ENCODE data around the gene ODF2.

ODF2 gene

DNA sequence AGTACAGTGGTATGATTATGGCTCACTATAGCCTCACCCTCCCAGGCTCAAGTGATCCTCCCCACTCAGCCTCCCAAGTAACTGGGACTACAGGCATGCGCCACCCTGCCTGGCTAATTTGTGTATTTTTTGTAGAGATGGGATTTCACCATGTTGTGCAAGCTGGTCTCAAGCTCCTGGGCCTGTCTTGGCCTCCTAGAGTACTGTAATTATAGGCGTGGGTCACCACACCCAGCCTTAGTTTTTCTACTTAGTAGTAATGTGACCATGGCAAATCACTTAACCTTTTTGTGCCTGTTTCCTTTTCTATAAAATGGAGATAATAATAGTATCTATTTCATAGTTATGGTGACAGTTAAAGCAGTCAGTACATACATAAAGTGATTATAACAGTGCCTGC is 70.9 kb downstream of the ODF2 start:
- DNase-seq (ENCODE audit: low read depth) = no peak
- TF ChIP-seq, protein P1, sequence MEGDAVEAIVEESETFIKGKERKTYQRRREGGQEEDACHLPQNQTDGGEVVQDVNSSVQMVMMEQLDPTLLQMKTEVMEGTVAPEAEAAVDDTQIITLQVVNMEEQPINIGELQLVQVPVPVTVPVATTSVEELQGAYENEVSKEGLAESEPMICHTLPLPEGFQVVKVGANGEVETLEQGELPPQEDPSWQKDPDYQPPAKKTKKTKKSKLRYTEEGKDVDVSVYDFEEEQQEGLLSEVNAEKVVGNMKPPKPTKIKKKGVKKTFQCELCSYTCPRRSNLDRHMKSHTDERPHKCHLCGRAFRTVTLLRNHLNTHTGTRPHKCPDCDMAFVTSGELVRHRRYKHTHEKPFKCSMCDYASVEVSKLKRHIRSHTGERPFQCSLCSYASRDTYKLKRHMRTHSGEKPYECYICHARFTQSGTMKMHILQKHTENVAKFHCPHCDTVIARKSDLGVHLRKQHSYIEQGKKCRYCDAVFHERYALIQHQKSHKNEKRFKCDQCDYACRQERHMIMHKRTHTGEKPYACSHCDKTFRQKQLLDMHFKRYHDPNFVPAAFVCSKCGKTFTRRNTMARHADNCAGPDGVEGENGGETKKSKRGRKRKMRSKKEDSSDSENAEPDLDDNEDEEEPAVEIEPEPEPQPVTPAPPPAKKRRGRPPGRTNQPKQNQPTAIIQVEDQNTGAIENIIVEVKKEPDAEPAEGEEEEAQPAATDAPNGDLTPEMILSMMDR (IDR thresholded peaks at IDR 0.05; ENCODE audit: low read length, missing control alignments) = no peak
- no peak overlapping the region for H3K4me3 ChIP-seq (replicated peaks; ENCODE audit: low read depth, low read length)

DNA sequence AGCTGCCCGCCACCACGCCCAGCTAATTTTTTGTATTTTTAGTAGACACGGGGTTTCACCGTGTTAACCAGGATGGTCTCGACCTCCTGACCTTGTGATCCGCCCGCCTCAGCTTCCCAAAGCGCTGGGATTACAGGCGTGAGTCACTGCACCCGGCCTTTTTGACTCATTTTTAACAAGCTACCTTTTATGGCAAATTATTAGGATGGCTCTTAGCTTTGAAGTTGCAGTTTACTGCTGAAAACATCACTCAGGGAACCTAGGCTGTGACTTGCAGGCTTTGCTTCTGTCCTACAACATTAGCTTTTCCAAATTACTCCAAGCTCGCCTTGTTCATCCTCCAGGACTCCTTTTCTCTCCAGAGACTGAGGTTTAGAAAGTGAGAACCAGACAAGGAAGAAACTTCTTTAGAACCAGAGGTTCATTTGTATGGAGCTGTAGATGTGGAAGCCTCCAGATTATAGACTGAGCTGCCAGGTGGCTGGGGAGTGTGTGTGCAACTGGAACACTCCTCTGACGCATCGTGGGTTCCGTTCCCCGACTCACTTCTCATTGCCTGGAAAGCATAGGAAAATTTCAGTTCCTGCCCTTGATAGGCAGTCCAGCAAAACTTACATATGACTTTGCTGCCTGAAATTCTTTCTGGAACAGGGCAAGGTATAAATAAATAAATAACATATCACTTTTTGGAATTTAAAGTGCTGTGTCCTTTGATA is 72.8 kb downstream of the ODF2 start:
- DNase-seq (ENCODE audit: low read depth) = peak; percentile 8
- TF ChIP-seq, protein P1 (IDR thresholded peaks at IDR 0.05; ENCODE audit: low read length, missing control alignments) = no peak
- no peak overlapping the region for H3K4me3 ChIP-seq (replicated peaks; ENCODE audit: low read depth, low read length)

DNA sequence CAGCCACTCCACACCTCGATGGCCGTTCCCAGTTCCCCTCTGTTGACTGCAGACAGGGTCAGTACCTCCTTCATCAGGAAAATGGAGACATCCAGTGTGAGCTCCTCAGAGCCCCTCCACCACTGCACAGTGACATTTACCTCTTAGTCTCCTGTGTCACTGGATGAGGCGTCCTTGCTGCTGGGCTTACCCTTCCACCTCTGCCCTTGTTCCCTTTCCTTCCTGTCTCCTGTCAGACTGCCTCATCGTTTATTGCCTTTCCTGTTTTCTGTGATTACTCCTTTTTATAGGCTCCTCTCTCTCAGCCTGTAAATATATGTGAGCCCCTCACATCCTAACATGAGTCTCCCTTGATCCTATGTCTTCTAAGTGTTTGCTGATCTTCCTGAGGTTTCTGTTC is 73.4 kb downstream of the ODF2 start:
- no peak for DNase-seq (ENCODE audit: low read depth)

DNA sequence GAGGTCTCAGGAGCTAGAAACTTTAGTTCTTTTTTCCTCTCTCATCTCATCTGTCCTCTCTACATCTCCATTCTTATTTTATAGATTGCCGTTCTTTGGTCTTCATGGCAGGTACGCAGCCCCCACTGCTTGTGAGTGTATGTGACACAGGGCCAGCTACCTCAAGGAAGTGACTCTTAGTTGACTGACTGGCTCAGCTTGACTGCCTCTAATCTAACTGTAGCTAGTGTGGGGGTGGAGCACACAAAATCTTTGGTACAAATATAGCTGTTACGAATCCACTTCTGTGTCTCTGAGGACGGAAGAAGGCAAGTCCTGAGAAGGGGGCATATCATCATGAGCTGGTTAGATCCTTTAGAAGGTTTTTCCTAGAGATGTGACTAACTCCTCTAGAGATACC is 76.8 kb downstream of the ODF2 start:
- no peak for DNase-seq (ENCODE audit: low read depth)
- no peak overlapping the region for H3K4me3 ChIP-seq (replicated peaks; ENCODE audit: low read depth, low read length)
- TF ChIP-seq, protein P1 (IDR thresholded peaks at IDR 0.05; ENCODE audit: low read length, missing control alignments) = no peak

More for the DNA sequence above, 73.4 kb downstream of the ODF2 start:
- no peak overlapping the region for H3K4me3 ChIP-seq (replicated peaks; ENCODE audit: low read depth, low read length)
- TF ChIP-seq, protein P1 (IDR thresholded peaks at IDR 0.05; ENCODE audit: low read length, missing control alignments) = no peak

DNA sequence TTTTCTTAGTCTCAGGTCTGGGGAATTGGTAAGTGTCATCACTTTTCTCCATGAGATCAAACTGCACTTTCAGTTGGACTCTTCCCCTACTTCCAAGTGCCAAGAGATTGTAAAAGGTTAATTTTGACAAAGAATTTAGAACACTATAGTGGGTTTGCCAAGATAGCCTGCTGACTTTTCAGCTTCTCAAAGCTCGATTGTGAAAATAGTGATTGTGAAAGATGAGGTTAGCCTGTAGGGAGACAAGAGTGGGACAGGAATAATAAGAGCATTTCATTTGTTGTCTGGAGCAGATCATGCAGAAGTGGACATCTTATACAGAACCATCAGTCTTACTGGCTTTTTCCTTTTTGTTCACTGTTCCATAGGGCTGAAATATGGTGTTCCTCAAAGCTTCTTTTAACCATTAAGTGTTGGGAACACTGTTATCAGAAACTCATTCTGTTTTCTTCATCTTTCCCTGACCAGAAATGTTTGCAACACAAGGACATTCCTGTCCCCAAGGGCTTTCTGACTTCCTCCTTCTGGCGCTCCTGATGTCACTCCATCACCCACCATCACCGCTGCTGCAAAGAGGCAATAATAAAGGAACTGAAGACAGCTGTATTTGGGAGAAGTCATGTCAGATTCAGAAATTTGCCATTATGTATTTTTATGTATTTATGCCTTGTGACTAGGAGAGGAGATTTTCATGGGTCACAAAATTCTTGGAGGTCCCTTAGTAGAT is 85.0 kb downstream of the ODF2 start:
- peak; percentile 36 for DNase-seq (ENCODE audit: low read depth)
- TF ChIP-seq, protein P1 (IDR thresholded peaks at IDR 0.05; ENCODE audit: low read length, missing control alignments) = no peak
- H3K4me3 ChIP-seq (replicated peaks; ENCODE audit: low read depth, low read length) = no peak overlapping the region

DNA sequence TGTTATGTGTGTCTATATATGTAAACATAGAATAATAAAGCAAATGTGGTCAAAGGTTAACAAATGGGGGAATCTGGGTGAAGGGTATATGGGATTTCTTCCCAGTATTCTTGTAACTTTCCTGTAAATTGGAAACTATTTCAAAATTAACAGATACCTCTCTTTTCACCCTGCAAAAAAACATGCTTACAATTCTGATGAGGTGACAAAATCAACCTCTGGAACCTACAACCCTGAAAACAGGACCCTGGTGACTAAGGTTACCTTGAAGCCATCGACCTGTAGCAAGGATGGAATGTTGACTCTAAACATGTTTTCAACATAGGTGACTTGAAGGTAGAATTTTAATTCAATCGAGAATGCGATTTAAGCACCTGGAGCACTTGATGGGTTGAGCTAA is 90.7 kb downstream of the ODF2 start:
- TF ChIP-seq, protein P1 (IDR thresholded peaks at IDR 0.05; ENCODE audit: low read length, missing control alignments) = no peak
- no peak overlapping the region for H3K4me3 ChIP-seq (replicated peaks; ENCODE audit: low read depth, low read length)
- DNase-seq (ENCODE audit: low read depth) = no peak

Data from fibroblast of pulmonary artery (primary cell).